Measurements from ENCODE around the gene GPR83.

DNA sequence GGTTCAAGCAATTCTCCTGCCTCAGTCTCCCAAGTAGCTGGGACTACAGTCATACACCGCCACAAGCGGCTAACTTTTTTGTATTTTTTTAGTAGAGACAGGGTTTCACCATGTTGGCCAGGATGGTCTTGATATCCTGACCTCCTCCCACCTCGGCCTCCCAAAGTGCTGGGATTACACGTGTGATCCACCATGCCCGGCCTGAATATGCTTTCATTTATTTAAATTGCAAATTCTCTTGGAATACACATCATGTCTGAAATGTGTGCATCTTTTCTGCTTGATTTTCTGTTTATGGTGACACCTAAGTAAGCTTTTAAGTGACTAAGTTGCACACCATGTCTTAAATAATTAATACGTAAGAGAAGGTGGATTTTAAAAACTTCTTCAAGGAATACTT, 65.2 kb downstream of the GPR83 start:
- TF ChIP-seq, protein P1, sequence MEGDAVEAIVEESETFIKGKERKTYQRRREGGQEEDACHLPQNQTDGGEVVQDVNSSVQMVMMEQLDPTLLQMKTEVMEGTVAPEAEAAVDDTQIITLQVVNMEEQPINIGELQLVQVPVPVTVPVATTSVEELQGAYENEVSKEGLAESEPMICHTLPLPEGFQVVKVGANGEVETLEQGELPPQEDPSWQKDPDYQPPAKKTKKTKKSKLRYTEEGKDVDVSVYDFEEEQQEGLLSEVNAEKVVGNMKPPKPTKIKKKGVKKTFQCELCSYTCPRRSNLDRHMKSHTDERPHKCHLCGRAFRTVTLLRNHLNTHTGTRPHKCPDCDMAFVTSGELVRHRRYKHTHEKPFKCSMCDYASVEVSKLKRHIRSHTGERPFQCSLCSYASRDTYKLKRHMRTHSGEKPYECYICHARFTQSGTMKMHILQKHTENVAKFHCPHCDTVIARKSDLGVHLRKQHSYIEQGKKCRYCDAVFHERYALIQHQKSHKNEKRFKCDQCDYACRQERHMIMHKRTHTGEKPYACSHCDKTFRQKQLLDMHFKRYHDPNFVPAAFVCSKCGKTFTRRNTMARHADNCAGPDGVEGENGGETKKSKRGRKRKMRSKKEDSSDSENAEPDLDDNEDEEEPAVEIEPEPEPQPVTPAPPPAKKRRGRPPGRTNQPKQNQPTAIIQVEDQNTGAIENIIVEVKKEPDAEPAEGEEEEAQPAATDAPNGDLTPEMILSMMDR (IDR thresholded peaks at IDR 0.05): no peak
- TF ChIP-seq POLR2AphosphoS5 (IDR thresholded peaks at IDR 0.05) (no peak), POLR2A (IDR thresholded peaks at IDR 0.05) (no peak), EP300 (IDR thresholded peaks at IDR 0.05) (no peak)
